Measurements from ENCODE around the gene ARMC6.
"Not testable (repeated sequence)": the region's sequence is repeated elsewhere in the genome, so short reads cannot be mapped to it uniquely, and the experiment has no call there.

Gene ARMC6

DNA sequence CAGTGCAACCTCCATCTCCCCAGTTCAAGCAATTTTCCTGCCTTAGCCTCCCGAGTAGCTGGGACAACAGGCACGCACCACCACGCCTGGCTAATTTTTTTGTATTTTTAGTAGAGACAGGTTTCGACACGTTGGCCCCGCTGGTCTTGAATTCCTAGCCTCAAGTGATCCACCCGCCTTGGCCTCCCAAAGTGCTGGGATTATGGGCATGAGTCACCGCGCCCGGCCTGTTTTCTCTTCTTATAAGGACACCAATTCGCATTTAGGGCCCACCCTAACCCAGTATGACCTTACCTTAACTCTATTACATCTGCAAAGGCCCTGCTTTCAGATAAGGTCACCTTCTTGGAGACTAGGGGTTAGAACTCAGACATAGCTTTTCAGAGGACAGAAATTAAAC is 69.8 kb downstream of the ARMC6 start:
- no peak overlapping the region for H3K4me3 ChIP-seq (ENCODE audit: low read length in 2 of 2)
- no peaks in the 10 kb centered on the region for H3K27me3 ChIP-seq (ENCODE audit: control insufficient read depth in 2 of 2, insufficient read depth in 2 of 2, low read length in 2 of 2)
- peaks cover 0 to 9% of the 10 kb centered on the region in 2 donors for H3K36me3 ChIP-seq (ENCODE audit: control insufficient read depth in 2 of 2, insufficient read depth in 2 of 2, low read length in 2 of 2)
- no peak overlapping the region for H3K27ac ChIP-seq (ENCODE audit: low read depth in 2 of 2, low read length in 2 of 2)
- no peak overlapping the region for H3K9ac ChIP-seq (ENCODE audit: low read depth in 1 of 2, low read length in 2 of 2)
- H3K4me1 ChIP-seq (ENCODE audit: control insufficient read depth in 2 of 2, insufficient read depth in 2 of 2, low read length in 2 of 2), result peaks cover 4 to 7% of the 10 kb centered on the region in 2 donors
- no peaks in the 10 kb centered on the region for H3K9me3 ChIP-seq (ENCODE audit: control insufficient read depth in 2 of 2, low read length in 2 of 2)

DNA sequence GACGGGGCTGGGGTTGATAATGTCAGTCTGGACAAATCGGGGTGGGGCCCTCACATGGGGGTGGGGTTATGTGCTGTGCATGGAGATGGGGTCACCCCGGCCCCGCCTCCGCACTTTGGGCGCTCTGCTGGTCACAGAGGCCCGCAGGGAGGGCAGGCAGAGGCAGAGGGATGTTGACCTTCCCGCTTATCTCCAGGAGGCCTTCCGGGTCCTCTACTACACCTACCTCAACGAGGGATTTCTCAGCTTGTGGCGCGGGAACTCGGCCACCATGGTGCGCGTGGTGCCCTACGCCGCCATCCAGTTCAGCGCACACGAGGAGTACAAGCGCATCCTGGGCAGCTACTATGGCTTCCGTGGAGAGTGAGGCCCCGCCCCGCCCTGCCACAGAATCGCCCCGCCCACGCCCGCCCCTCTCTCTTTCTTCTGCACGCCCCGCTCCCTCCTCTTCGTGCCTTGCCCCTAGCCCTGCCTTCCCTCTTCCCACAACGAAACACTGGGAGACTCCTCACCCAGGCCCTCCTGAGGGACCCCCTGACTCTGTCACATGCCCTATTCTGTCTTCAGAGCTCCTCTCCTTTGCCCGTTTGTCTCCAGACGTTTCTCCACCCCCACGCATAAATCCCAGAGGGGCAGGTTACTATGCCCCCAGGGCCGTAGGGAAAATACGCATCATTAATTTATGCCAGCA is 72.1 kb downstream of the ARMC6 start:
- Histone ChIP-seq H3K27me3 (ENCODE audit: control insufficient read depth in 2 of 2, insufficient read depth in 2 of 2, low read length in 2 of 2) (no peaks in the 10 kb centered on the region), H3K36me3 (ENCODE audit: control insufficient read depth in 2 of 2, insufficient read depth in 2 of 2, low read length in 2 of 2) (peaks cover 0 to 2% of the 10 kb centered on the region in 2 donors), H3K27ac (ENCODE audit: low read depth in 2 of 2, low read length in 2 of 2) (peak overlapping the region in 1 of 2 donors; percentile 9), H3K4me1 (ENCODE audit: control insufficient read depth in 2 of 2, insufficient read depth in 2 of 2, low read length in 2 of 2) (peaks cover 4 to 9% of the 10 kb centered on the region in 2 donors), H3K4me3 (ENCODE audit: low read length in 2 of 2) (peak overlapping the region; percentile 58 to 67), H3K9me3 (ENCODE audit: control insufficient read depth in 2 of 2, low read length in 2 of 2) (no peaks in the 10 kb centered on the region), H3K9ac (ENCODE audit: low read depth in 1 of 2, low read length in 2 of 2) (peak overlapping the region in 1 of 2 donors; percentile 19)

DNA sequence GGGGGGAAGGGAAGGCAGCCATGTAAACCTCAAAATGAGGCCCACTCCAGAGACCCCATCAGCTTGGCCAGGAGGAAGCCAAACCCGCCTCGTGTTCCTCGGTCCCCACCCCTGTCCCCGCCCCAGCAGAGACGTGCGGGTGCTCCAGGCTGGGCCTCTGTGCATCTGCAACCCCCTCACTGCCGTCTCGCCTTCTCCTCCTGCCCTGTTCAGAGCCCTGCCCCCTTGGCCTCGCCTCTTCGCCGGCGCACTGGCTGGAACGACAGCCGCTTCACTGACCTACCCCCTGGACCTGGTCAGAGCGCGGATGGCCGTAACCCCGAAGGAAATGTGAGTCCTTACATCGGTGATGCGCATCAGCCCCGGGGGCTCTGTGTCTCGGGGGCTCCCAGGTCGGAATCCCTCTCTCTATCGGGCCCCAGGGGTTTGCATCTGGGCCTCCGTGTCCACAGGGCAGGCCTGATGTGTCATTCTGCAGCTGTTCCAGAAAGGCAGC is 72.7 kb downstream of the ARMC6 start:
- peaks cover 0 to 2% of the 10 kb centered on the region in 2 donors for H3K36me3 ChIP-seq (ENCODE audit: control insufficient read depth in 2 of 2, insufficient read depth in 2 of 2, low read length in 2 of 2)
- peak overlapping the region in 1 of 2 donors; percentile 4 for H3K27ac ChIP-seq (ENCODE audit: low read depth in 2 of 2, low read length in 2 of 2)
- H3K4me3 ChIP-seq (ENCODE audit: low read length in 2 of 2), result peak overlapping the region; percentile 58 to 67
- H3K4me1 ChIP-seq (ENCODE audit: control insufficient read depth in 2 of 2, insufficient read depth in 2 of 2, low read length in 2 of 2), result peaks cover 4 to 11% of the 10 kb centered on the region in 2 donors
- H3K9ac ChIP-seq (ENCODE audit: low read depth in 1 of 2, low read length in 2 of 2), result peak overlapping the region in 1 of 2 donors; percentile 19
- H3K9me3 ChIP-seq (ENCODE audit: control insufficient read depth in 2 of 2, low read length in 2 of 2), result no peaks in the 10 kb centered on the region
- H3K27me3 ChIP-seq (ENCODE audit: control insufficient read depth in 2 of 2, insufficient read depth in 2 of 2, low read length in 2 of 2), result no peaks in the 10 kb centered on the region

DNA sequence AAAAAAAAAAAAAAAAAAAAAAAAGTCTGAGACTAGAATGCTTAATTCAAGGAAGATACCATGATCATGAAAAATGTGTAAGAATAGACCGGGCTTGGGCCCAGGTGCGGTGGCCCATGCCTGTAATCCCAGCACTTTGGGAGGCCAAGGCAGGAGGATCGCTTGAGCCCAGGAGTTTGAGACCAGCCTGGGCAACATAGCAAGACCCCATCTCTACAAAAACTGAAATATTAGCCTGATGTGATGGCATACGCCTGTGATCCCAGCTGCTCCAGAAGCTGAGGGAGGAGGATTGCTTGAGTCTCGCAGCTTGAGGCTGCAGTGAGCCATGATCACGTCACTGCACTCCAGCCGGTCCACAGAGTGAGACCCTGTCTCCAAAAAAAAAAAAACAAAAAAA is 73.5 kb downstream of the ARMC6 start:
- H3K27ac ChIP-seq (ENCODE audit: low read depth in 2 of 2, low read length in 2 of 2); H3K9me3 ChIP-seq (ENCODE audit: control insufficient read depth in 2 of 2, low read length in 2 of 2); H3K4me3 ChIP-seq (ENCODE audit: low read length in 2 of 2); H3K27me3 ChIP-seq (ENCODE audit: control insufficient read depth in 2 of 2, insufficient read depth in 2 of 2, low read length in 2 of 2); H3K9ac ChIP-seq (ENCODE audit: low read depth in 1 of 2, low read length in 2 of 2); H3K36me3 ChIP-seq (ENCODE audit: control insufficient read depth in 2 of 2, insufficient read depth in 2 of 2, low read length in 2 of 2): not testable (repeated sequence)
- peaks cover 4 to 11% of the 10 kb centered on the region in 2 donors for H3K4me1 ChIP-seq (ENCODE audit: control insufficient read depth in 2 of 2, insufficient read depth in 2 of 2, low read length in 2 of 2)

DNA sequence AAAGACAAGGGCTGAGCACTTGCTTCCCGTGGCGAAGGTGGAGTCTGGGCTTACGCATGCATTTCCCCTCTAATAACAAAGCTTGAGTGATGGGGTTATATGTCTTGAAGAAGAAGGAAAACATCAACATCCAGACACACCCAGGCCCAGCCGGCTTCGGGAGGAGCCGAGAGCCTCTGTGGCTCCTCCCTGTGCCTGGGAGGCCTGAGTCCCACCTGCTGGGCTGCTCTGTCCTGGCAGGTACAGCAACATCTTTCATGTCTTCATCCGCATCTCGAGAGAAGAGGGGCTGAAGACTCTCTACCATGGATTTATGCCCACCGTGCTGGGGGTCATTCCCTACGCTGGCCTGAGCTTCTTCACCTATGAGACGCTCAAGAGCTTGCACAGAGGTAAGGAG is 74.3 kb downstream of the ARMC6 start:
- Histone ChIP-seq H3K27ac (ENCODE audit: low read depth in 2 of 2, low read length in 2 of 2) (no peak overlapping the region), H3K9me3 (ENCODE audit: control insufficient read depth in 2 of 2, low read length in 2 of 2) (no peaks in the 10 kb centered on the region), H3K4me3 (ENCODE audit: low read length in 2 of 2) (no peak overlapping the region), H3K27me3 (ENCODE audit: control insufficient read depth in 2 of 2, insufficient read depth in 2 of 2, low read length in 2 of 2) (no peaks in the 10 kb centered on the region), H3K4me1 (ENCODE audit: control insufficient read depth in 2 of 2, insufficient read depth in 2 of 2, low read length in 2 of 2) (peaks cover 4 to 11% of the 10 kb centered on the region in 2 donors), H3K36me3 (ENCODE audit: control insufficient read depth in 2 of 2, insufficient read depth in 2 of 2, low read length in 2 of 2) (peaks cover 0 to 2% of the 10 kb centered on the region in 2 donors), H3K9ac (ENCODE audit: low read depth in 1 of 2, low read length in 2 of 2) (no peak overlapping the region)

Data from mucosa of rectum (tissue), 2 donors.